Measurements from ENCODE around the gene FASLG.
A peak's percentile ranks its signal among the peaks of the same experiment; 100 is the strongest.

FASLG gene

GRCh38 chr1:172698224-172698623 is 39.3 kb downstream of the FASLG start:
- Histone ChIP-seq H3K9ac (ENCODE audit: insufficient read length, low read depth) (no peak overlapping the region), H3K27me3 (ENCODE audit: insufficient read depth, insufficient read length) (no peaks in the 10 kb centered on the region), H3K9me3 (ENCODE audit: insufficient read depth, low read length) (no peaks in the 10 kb centered on the region), H3K36me3 (ENCODE audit: insufficient read depth, insufficient read length, low read length) (no peaks in the 10 kb centered on the region), H3K4me1 (ENCODE audit: insufficient read depth, insufficient read length) (no peaks in the 10 kb centered on the region), H3K4me3 (ENCODE audit: insufficient read length, low read depth) (no peak overlapping the region)
- TF ChIP-seq YY1 (IDR thresholded peaks at IDR 0.05; ENCODE audit: insufficient read depth, insufficient read length) (no peak), ZNF274 (IDR thresholded peaks at IDR 0.05; ENCODE audit: low read depth, low read length) (no peak), SUZ12 (IDR thresholded peaks at IDR 0.05; ENCODE audit: extremely low read depth, insufficient read depth, insufficient read length) (no peak)
- no peak for DNase-seq (ENCODE audit: low read depth, low spot score)

GRCh38 chr1:172699111-172699510 is 40.2 kb downstream of the FASLG start:
- Histone ChIP-seq H3K9ac (ENCODE audit: insufficient read length, low read depth) (no peak overlapping the region), H3K36me3 (ENCODE audit: insufficient read depth, insufficient read length, low read length) (no peaks in the 10 kb centered on the region), H3K27me3 (ENCODE audit: insufficient read depth, insufficient read length) (no peaks in the 10 kb centered on the region), H3K4me1 (ENCODE audit: insufficient read depth, insufficient read length) (no peaks in the 10 kb centered on the region), H3K9me3 (ENCODE audit: insufficient read depth, low read length) (no peaks in the 10 kb centered on the region), H3K4me3 (ENCODE audit: insufficient read length, low read depth) (no peak overlapping the region)
- TF ChIP-seq YY1 (IDR thresholded peaks at IDR 0.05; ENCODE audit: insufficient read depth, insufficient read length) (no peak), ZNF274 (IDR thresholded peaks at IDR 0.05; ENCODE audit: low read depth, low read length) (no peak), SUZ12 (IDR thresholded peaks at IDR 0.05; ENCODE audit: extremely low read depth, insufficient read depth, insufficient read length) (no peak)
- no peak for DNase-seq (ENCODE audit: low read depth, low spot score)

DNA sequence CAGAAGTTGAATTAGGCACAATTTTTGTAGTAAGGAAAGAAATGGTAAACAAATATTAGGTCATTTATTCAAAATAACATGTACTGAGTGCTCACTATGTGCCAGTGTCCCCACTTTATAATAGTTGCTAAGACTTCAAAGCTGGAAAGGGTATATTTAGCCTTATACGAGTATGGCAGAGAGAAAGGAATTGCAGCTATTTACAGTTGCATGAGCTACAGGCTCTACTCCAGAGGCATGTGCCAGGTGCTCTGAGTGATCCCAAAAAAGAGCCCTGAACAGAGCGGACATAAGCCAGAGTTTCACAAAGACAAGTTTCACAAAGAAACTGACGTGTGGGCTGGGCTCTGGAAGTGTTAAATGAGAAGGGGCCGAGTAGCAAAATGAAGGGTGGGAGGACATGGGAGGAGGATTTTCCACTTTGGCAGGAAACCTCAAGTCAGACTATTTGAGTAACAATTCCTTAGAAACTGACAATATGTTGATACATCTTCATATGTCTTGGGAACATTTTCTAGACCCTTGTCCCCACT is 40.9 kb downstream of the FASLG start:
- no peak overlapping the region for H3K9ac ChIP-seq (ENCODE audit: insufficient read length, low read depth)
- H3K9me3 ChIP-seq (ENCODE audit: insufficient read depth, low read length) = no peaks in the 10 kb centered on the region
- DNase-seq (ENCODE audit: low read depth, low spot score) = no peak
- no peaks in the 10 kb centered on the region for H3K27me3 ChIP-seq (ENCODE audit: insufficient read depth, insufficient read length)
- TF ChIP-seq YY1 (IDR thresholded peaks at IDR 0.05; ENCODE audit: insufficient read depth, insufficient read length) (no peak), ZNF274 (IDR thresholded peaks at IDR 0.05; ENCODE audit: low read depth, low read length) (no peak), SUZ12 (IDR thresholded peaks at IDR 0.05; ENCODE audit: extremely low read depth, insufficient read depth, insufficient read length) (no peak)
- H3K4me1 ChIP-seq (ENCODE audit: insufficient read depth, insufficient read length) = peaks cover 2% of the 10 kb centered on the region
- no peak overlapping the region for H3K4me3 ChIP-seq (ENCODE audit: insufficient read length, low read depth)
- no peaks in the 10 kb centered on the region for H3K36me3 ChIP-seq (ENCODE audit: insufficient read depth, insufficient read length, low read length)

DNA sequence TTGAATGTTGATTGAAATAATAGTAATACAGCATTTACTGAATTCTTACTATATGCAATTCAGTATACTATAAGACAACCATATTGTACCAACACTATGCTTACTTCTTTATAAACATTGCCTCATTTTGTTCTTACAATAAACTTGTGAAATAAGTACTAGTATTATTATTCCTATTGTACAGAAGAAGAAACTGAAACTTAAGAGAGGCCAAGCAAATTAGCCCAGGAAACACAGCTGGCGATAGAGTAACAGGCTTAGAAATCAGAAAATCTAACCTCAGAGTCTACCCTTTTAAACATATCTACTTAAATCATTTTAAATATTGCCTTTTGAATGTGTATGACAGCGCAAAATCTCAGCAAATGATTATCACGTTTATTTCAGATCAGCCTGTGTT is 41.7 kb downstream of the FASLG start:
- Histone ChIP-seq H3K4me3 (ENCODE audit: insufficient read length, low read depth) (no peak overlapping the region), H3K36me3 (ENCODE audit: insufficient read depth, insufficient read length, low read length) (no peaks in the 10 kb centered on the region), H3K27me3 (ENCODE audit: insufficient read depth, insufficient read length) (no peaks in the 10 kb centered on the region), H3K9ac (ENCODE audit: insufficient read length, low read depth) (no peak overlapping the region), H3K9me3 (ENCODE audit: insufficient read depth, low read length) (no peaks in the 10 kb centered on the region), H3K4me1 (ENCODE audit: insufficient read depth, insufficient read length) (peaks cover 2% of the 10 kb centered on the region)
- TF ChIP-seq ZNF274 (IDR thresholded peaks at IDR 0.05; ENCODE audit: low read depth, low read length) = no peak
- DNase-seq (ENCODE audit: low read depth, low spot score) = no peak

DNA sequence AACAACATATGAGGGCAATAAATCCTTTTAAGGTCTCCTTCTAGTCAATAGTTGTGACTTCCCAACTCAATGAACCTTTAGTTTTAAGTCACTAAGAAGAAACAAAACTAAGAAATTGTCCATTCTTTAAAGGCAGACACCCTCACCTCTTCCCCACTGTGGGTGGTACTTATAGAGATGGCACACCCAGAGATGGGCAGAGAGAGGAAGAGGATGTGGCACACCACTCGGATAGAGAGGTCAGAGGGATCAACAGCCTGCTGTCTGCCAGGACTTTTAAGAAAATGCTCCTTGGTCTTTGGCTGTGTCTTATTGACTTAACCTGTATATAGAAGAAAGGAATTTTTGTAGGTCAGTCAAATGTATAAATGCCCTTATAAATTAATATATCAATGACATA is 45.1 kb downstream of the FASLG start:
- H3K9ac ChIP-seq (ENCODE audit: insufficient read length, low read depth) = no peak overlapping the region
- no peak for DNase-seq (ENCODE audit: low read depth, low spot score)
- H3K36me3 ChIP-seq (ENCODE audit: insufficient read depth, insufficient read length, low read length) = no peaks in the 10 kb centered on the region
- no peaks in the 10 kb centered on the region for H3K27me3 ChIP-seq (ENCODE audit: insufficient read depth, insufficient read length)
- no peak overlapping the region for H3K4me3 ChIP-seq (ENCODE audit: insufficient read length, low read depth)
- TF ChIP-seq YY1 (IDR thresholded peaks at IDR 0.05; ENCODE audit: insufficient read depth, insufficient read length) = no peak
- no peak for TF ChIP-seq ZNF274 (IDR thresholded peaks at IDR 0.05; ENCODE audit: low read depth, low read length)
- no peak for TF ChIP-seq SUZ12 (IDR thresholded peaks at IDR 0.05; ENCODE audit: extremely low read depth, insufficient read depth, insufficient read length)
- peaks cover 2% of the 10 kb centered on the region for H3K4me1 ChIP-seq (ENCODE audit: insufficient read depth, insufficient read length)
- no peaks in the 10 kb centered on the region for H3K9me3 ChIP-seq (ENCODE audit: insufficient read depth, low read length)

GRCh38 chr1:172704420-172705210 is 45.7 kb downstream of the FASLG start:
- H3K27me3 ChIP-seq (ENCODE audit: insufficient read depth, insufficient read length) = no peaks in the 10 kb centered on the region
- no peak overlapping the region for H3K9ac ChIP-seq (ENCODE audit: insufficient read length, low read depth)
- no peaks in the 10 kb centered on the region for H3K9me3 ChIP-seq (ENCODE audit: insufficient read depth, low read length)
- no peak for TF ChIP-seq SUZ12 (IDR thresholded peaks at IDR 0.05; ENCODE audit: extremely low read depth, insufficient read depth, insufficient read length)
- TF ChIP-seq ZNF274 (IDR thresholded peaks at IDR 0.05; ENCODE audit: low read depth, low read length) = no peak
- no peak for TF ChIP-seq YY1 (IDR thresholded peaks at IDR 0.05; ENCODE audit: insufficient read depth, insufficient read length)
- DNase-seq (ENCODE audit: low read depth, low spot score) = peak; percentile 66
- H3K36me3 ChIP-seq (ENCODE audit: insufficient read depth, insufficient read length, low read length) = no peaks in the 10 kb centered on the region
- no peak overlapping the region for H3K4me3 ChIP-seq (ENCODE audit: insufficient read length, low read depth)
- peaks cover 2% of the 10 kb centered on the region for H3K4me1 ChIP-seq (ENCODE audit: insufficient read depth, insufficient read length)

DNA sequence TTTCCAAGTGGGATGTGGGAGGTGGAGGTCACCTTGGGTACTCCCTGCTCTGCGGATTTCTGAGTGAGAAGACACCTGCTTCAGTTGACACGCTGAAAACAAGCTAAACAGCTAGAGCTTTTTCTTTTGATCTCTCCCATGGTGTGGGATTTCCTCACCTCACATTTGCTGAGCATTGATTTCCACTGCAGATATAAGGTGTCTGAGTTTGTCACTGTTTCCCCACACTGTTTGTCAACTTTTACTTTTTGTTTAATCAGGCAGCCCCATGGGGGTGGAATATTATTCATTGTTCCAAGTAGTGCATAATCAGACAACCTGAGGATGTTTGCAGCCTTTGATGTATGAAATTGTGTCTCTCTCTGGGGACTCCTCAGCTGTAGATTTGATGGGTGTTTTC is 49.5 kb downstream of the FASLG start:
- TF ChIP-seq SUZ12 (IDR thresholded peaks at IDR 0.05; ENCODE audit: extremely low read depth, insufficient read depth, insufficient read length) = no peak
- no peak for TF ChIP-seq ZNF274 (IDR thresholded peaks at IDR 0.05; ENCODE audit: low read depth, low read length)
- no peak for TF ChIP-seq YY1 (IDR thresholded peaks at IDR 0.05; ENCODE audit: insufficient read depth, insufficient read length)
- Histone ChIP-seq H3K27me3 (ENCODE audit: insufficient read depth, insufficient read length) (no peaks in the 10 kb centered on the region), H3K9me3 (ENCODE audit: insufficient read depth, low read length) (no peaks in the 10 kb centered on the region), H3K36me3 (ENCODE audit: insufficient read depth, insufficient read length, low read length) (no peaks in the 10 kb centered on the region), H3K9ac (ENCODE audit: insufficient read length, low read depth) (no peak overlapping the region), H3K4me3 (ENCODE audit: insufficient read length, low read depth) (no peak overlapping the region), H3K4me1 (ENCODE audit: insufficient read depth, insufficient read length) (peaks cover 2% of the 10 kb centered on the region)
- DNase-seq (ENCODE audit: low read depth, low spot score) = no peak

Measured in NT2/D1 (cell line).